CD14-positive monocyte (primary cell): ENCODE data around the gene SMTN. TPM values are rescaled to one million over a fixed set of nuclear protein-coding genes. Genes with fewer than 3 reads are reported as not detected.
"Not testable (repeated sequence)": the region's sequence is repeated elsewhere in the genome, so short reads cannot be mapped to it uniquely, and the experiment has no call there.

Experiments
- DNase-seq, 3 donors: peaks; one replicate each; pipeline ENCODE4 v3.0.0-alpha.2; 2011 to 2022
- H2AFZ ChIP-seq: 2 replicates; pipeline ENCODE4 v1.6.0; 2012; ENCODE audit warnings: mild to moderate bottlenecking, low read depth, low read length, inconsistent platforms; ENCODE audit not compliant: insufficient read depth, poor library complexity, severe bottlenecking
- H3K27ac ChIP-seq, 2 donors: 1 replicate in 1 of 2; 2 replicates in 1 of 2; pipeline ENCODE4 v1.5.1; 2012 to 2013; ENCODE audit warnings: low read length in 2 of 2, control low read depth in 1 of 2, inconsistent platforms in 1 of 2, low read depth in 1 of 2, mild to moderate bottlenecking in 1 of 2
- H3K27me3 ChIP-seq, 2 donors: one replicate each; pipeline versions ENCODE4 v1.6.0 to v1.6.1; 2011 to 2013; ENCODE audit warnings: low read length in 2 of 2; ENCODE audit not compliant: control insufficient read depth in 2 of 2, insufficient read depth in 2 of 2
- H3K36me3 ChIP-seq, 2 donors: replicated peaks in 1 of 2; 1 replicate in 1 of 2; 2 replicates in 1 of 2; pipeline versions ENCODE4 v1.5.1 to v1.6.1; 2012 to 2013; ENCODE audit warnings: low read length in 2 of 2, control low read depth in 1 of 2, inconsistent platforms in 1 of 2, mild to moderate bottlenecking in 1 of 2; ENCODE audit not compliant: insufficient read depth in 2 of 2, control insufficient read depth in 1 of 2
- H3K4me1 ChIP-seq, 2 donors: 1 replicate in 1 of 2; 2 replicates in 1 of 2; pipeline versions ENCODE4 v1.5.1 to v1.6.1; 2012 to 2013; ENCODE audit warnings: low read length in 2 of 2, control low read depth in 1 of 2, inconsistent platforms in 1 of 2, mild to moderate bottlenecking in 1 of 2, moderate library complexity in 1 of 2; ENCODE audit not compliant: insufficient read depth in 2 of 2, control insufficient read depth in 1 of 2
- H3K4me2 ChIP-seq: replicated peaks from 2 replicates; pipeline ENCODE3; 2012; ENCODE audit warnings: low read length, moderate library complexity, mild to moderate bottlenecking; ENCODE audit not compliant: poor library complexity, severe bottlenecking; ENCODE audit errors: extremely low read depth
- H3K4me3 ChIP-seq, 3 experiments: fragments of 200-600 bp in 1 of 3; sonication (generic) in 1 of 3; replicated peaks in 1 of 3; 1 replicate in 2 of 3; 2 replicates in 1 of 3; pipeline ENCODE4 v1.5.1; 2011 to 2013; ENCODE audit warnings: low read length in 3 of 3, mild to moderate bottlenecking in 3 of 3, control low read depth in 2 of 3, low read depth in 2 of 3, inconsistent platforms in 1 of 3, moderate library complexity in 1 of 3
- H3K79me2 ChIP-seq: 2 replicates; pipeline ENCODE4 v1.6.0; 2012; ENCODE audit warnings: mild to moderate bottlenecking, control low read depth, inconsistent platforms, low read length, moderate library complexity; ENCODE audit not compliant: insufficient read depth
- H3K9ac ChIP-seq: 2 replicates; pipeline ENCODE4 v1.6.0; 2017; ENCODE audit warnings: low read length, mild to moderate bottlenecking; ENCODE audit not compliant: insufficient read depth, poor library complexity, severe bottlenecking
- H3K9me3 ChIP-seq, 2 donors: replicated peaks in 1 of 2; 1 replicate in 1 of 2; 2 replicates in 1 of 2; pipeline versions ENCODE4 v1.5.1 to v1.6.1; 2012 to 2013; ENCODE audit warnings: low read length in 2 of 2, control low read depth in 1 of 2; ENCODE audit not compliant: control insufficient read depth in 1 of 2, insufficient read depth in 1 of 2
- H4K20me1 ChIP-seq: 2 replicates; pipeline ENCODE4 v1.6.0; 2012; ENCODE audit warnings: mild to moderate bottlenecking, low read length, control low read depth, moderate library complexity; ENCODE audit not compliant: insufficient read depth
- H3K27ac Mint-ChIP-seq, 7 donors: one replicate each; pipeline ENCODE4 v1.8.0; 2020; ENCODE audit warnings: mild to moderate bottlenecking in 7 of 7, mixed read lengths in 7 of 7, moderate library complexity in 6 of 7, inconsistent platforms in 2 of 7
- H3K27me3 Mint-ChIP-seq, 3 donors: one replicate each; pipeline ENCODE4 v1.8.0; 2021 to 2022; ENCODE audit warnings: low read depth in 3 of 3, mild to moderate bottlenecking in 3 of 3, mixed read lengths in 3 of 3, moderate library complexity in 3 of 3, inconsistent platforms in 1 of 3
- H3K36me3 Mint-ChIP-seq, 2 donors: one replicate each; pipeline ENCODE4 v1.8.0; 2020; ENCODE audit warnings: mixed read lengths in 2 of 2, inconsistent platforms in 1 of 2, mild to moderate bottlenecking in 1 of 2
- H3K4me1 Mint-ChIP-seq: one replicate; pipeline ENCODE4 v1.8.0; 2020; ENCODE audit warnings: mild to moderate bottlenecking, mixed read lengths
- H3K4me3 Mint-ChIP-seq, 2 donors: one replicate each; pipeline ENCODE4 v1.8.0; 2020; ENCODE audit warnings: mild to moderate bottlenecking in 2 of 2, mixed read lengths in 2 of 2, moderate library complexity in 1 of 2
- H3K9me3 Mint-ChIP-seq, 7 donors: one replicate each; pipeline ENCODE4 v1.8.0; 2020 to 2022; ENCODE audit warnings: mixed read lengths in 7 of 7, mild to moderate bottlenecking in 6 of 7, moderate library complexity in 6 of 7, inconsistent platforms in 2 of 7
- CTCF ChIP-seq: fragments of 200-600 bp; IDR thresholded peaks from one replicate; pipeline ENCODE4 v1.8.0; 2022; ENCODE audit warnings: antibody characterized with exemption, mild to moderate bottlenecking
- WGBS: methylation state at CpG from one replicate; pipeline ENCODE4 v1.1.5; 2013; ENCODE audit warnings: missing lambda C conversion rate; ENCODE audit not compliant: insufficient coverage; 5-methylcytosine and 5-hydroxymethylcytosine counted together
- intact Hi-C, 2 donors: fragments of 100-400 bp; cut with micrococcal nuclease; formaldehyde crosslinking; loops; one replicate each; pipeline versions ENCODE4 v1.15.0 to v1.15.1; 2023
- polyA plus RNA-seq, 3 donors: library from polyadenylated mRNA; depleted of rRNA in 1 of 3; unstranded in 2 of 3; stranded (reverse) in 1 of 3; fragments of 300-500 nt in 2 of 3; fragments of >200 nt in 1 of 3; fragmentation: Illumina TruSeq in 2 of 3; gene quantifications; 1 replicate in 2 of 3; 2 replicates in 1 of 3; pipeline ENCODE4 v1.2.3, GENCODE V29; 2012 to 2021

SMTN gene
- polyA plus RNA-seq, 3 donors: 0.87 to 13.3 (median 0.88) TPM

GRCh38 chr22:31068970-31069369 lies 12.1 kb upstream of the SMTN start:
- H3K4me3 ChIP-seq: no peak overlapping the region
- H3K27me3 ChIP-seq: no peaks in the 10 kb centered on the region
- intact Hi-C loops: no loop called here
- peaks cover 2% of the 10 kb centered on the region for H3K4me1 Mint-ChIP-seq
- peaks cover 0 to 3% (median under 1%) of the 10 kb centered on the region in 7 donors for H3K9me3 Mint-ChIP-seq
- H3K79me2 ChIP-seq: no peaks in the 10 kb centered on the region
- no peak overlapping the region for H3K9ac ChIP-seq
- peaks cover 0 to 4% (median 4%) of the 10 kb centered on the region in 3 donors for H3K27me3 Mint-ChIP-seq
- no peaks in the 10 kb centered on the region for H3K9me3 ChIP-seq
- H3K27ac Mint-ChIP-seq: no peak overlapping the region
- H3K4me1 ChIP-seq: no peaks in the 10 kb centered on the region
- no peak overlapping the region for H3K27ac ChIP-seq
- WGBS: no CpG with 5 or more reads among the region's 11 CpGs
- H3K4me3 Mint-ChIP-seq: no peak overlapping the region
- DNase-seq: no peak
- no peak overlapping the region for H2AFZ ChIP-seq
- no peaks in the 10 kb centered on the region for H3K36me3 ChIP-seq
- no peak overlapping the region for H3K4me2 ChIP-seq
- TF ChIP-seq CTCF: no peak
- no peaks in the 10 kb centered on the region for H4K20me1 ChIP-seq
- no peaks in the 10 kb centered on the region for H3K36me3 Mint-ChIP-seq

- not testable (repeated sequence) for H3K36me3 Mint-ChIP-seq, H2AFZ ChIP-seq
These were observed 11.3 kb upstream of the SMTN start for GRCh38 chr22:31069691-31070314.

GRCh38 chr22:31073125-31073524 lies 8.0 kb upstream of the SMTN start:
- DNase-seq, H3K4me3 Mint-ChIP-seq, H3K4me3 ChIP-seq, H3K9ac ChIP-seq, intact Hi-C loops, H3K9me3 ChIP-seq, H3K27me3 Mint-ChIP-seq, H3K4me2 ChIP-seq, H3K79me2 ChIP-seq, H3K27me3 ChIP-seq, H3K36me3 Mint-ChIP-seq, H4K20me1 ChIP-seq, H3K4me1 ChIP-seq, H3K9me3 Mint-ChIP-seq, H2AFZ ChIP-seq, H3K36me3 ChIP-seq, H3K4me1 Mint-ChIP-seq, H3K27ac ChIP-seq, H3K27ac Mint-ChIP-seq: not testable (repeated sequence)
- no CpG with 5 or more reads among the region's 9 CpGs for WGBS

More at GRCh38 chr22:31069691-31070314, 11.3 kb upstream of the SMTN start:
- H3K27me3 Mint-ChIP-seq, intact Hi-C loops, H3K4me3 Mint-ChIP-seq, H3K27ac ChIP-seq, H3K36me3 ChIP-seq, DNase-seq, H4K20me1 ChIP-seq, H3K27me3 ChIP-seq, H3K4me1 ChIP-seq, H3K79me2 ChIP-seq, H3K27ac Mint-ChIP-seq, H3K9me3 ChIP-seq, H3K4me3 ChIP-seq, H3K4me2 ChIP-seq, H3K4me1 Mint-ChIP-seq, H3K9ac ChIP-seq, H3K9me3 Mint-ChIP-seq: not testable (repeated sequence)
- 100% methylated on average over 3 of the region's 6 CpGs for WGBS

DNA sequence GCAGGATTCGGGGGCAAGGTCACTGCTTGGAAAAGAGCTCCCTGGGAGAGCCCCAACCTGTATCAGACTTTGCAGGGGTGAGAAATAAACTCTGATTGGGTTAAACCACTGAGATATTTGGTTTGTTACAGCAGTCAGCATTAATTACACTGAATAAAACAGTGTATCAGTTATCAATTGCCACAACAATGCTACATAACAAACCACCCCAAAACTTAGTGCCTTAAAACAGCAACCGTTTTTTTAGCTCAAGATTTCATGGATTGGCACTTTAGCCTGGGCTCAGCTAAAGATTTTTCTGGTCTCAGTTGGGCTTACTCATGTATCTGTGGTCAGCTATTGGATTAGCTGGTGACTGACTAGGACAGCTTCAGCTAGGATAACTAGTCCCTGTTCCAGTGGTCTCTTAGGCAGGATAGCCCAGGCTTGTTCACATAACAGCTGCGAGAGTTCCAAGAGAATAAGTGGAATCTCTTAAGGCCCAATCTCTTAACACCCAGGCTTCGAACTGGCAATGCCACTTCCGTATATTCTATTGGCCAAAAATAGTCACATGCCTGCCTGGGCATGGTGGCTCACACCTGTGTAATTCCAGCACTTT lies 7.5 kb upstream of the SMTN start:
- intact Hi-C loops, H3K4me3 ChIP-seq, H3K27ac ChIP-seq, H3K4me3 Mint-ChIP-seq, H3K4me2 ChIP-seq, H3K36me3 ChIP-seq, DNase-seq, H3K4me1 ChIP-seq, H3K9me3 Mint-ChIP-seq, H2AFZ ChIP-seq, H3K9ac ChIP-seq, H3K9me3 ChIP-seq, H3K79me2 ChIP-seq, H3K36me3 Mint-ChIP-seq, H4K20me1 ChIP-seq, H3K27me3 ChIP-seq, H3K4me1 Mint-ChIP-seq, H3K27me3 Mint-ChIP-seq: not testable (repeated sequence)
- H3K27ac Mint-ChIP-seq: peak overlapping the region in 1 of 7 donors; percentile 45
- 94% methylated on average over 3 of the region's 5 CpGs for WGBS
